ENCODE data around the gene CEP85. TPM values are rescaled to one million over a fixed set of nuclear protein-coding genes. Genes with fewer than 3 reads are reported as not detected.
A peak's percentile ranks its signal among the peaks of the same experiment; 100 is the strongest.

CEP85 gene
- total and polyA plus RNA-seq, 2 of the 13 experiments (the other 11 are each of a cell fraction or from before 2014, with no cell fraction given) = 16.1 to 26.7 TPM

- no peak for TF ChIP-seq REXO4 (CRISPR knock-in tag; IDR thresholded peaks at IDR 0.05; ENCODE audit: borderline replicate concordance)
Measured at GRCh38 chr1:26189331-26189730, 44.7 kb upstream of the CEP85 start (continued).

- intact Hi-C loops (cut with micrococcal nuclease; ENCODE audit: unreplicated experiment) (loop anchor here (1.0 kb wide), 1 partner anchor 44 kb away; the partner anchor contains the start of gene CEP85), in situ Hi-C loops (cut with HindIII; ENCODE audit: extremely low pct_ligation_motif_present, low pct_unique_long_range_greater_than_20kb) (no loop called here)
- H3K36me3 ChIP-seq (replicated peaks in 1 of 2; ENCODE audit: control insufficient read depth in 1 of 2, insufficient read depth in 2 of 2, low read length in 2 of 2) = 0 out of 5 replicates have a peak, but pooled peaks cover 0 to 2% of the 10 kb centered on the region in 2 experiments
- DNase-seq (ENCODE audit: low spot score) (no peak), FAIRE-seq (no peak), ATAC-seq (peak; percentile 34; the same call in 2 of the 3 replicates)
- H2AFZ ChIP-seq (ENCODE audit: low read length) = no peak overlapping the region
- H3K79me2 ChIP-seq (ENCODE audit: insufficient read depth, low read length) = no peaks in the 10 kb centered on the region
- no peak overlapping the region for H3K4me3 ChIP-seq (replicated peaks in 1 of 3; ENCODE audit: insufficient read depth in 1 of 3, low read depth in 2 of 3, low read length in 3 of 3)
- H3K9me3 ChIP-seq (ENCODE audit: low read length) = no peaks in the 10 kb centered on the region
- peaks cover 0 to 11% of the 10 kb centered on the region in 2 experiments; a peak in 2 of 5 replicates for H3K27me3 ChIP-seq (ENCODE audit: control insufficient read depth in 1 of 2, insufficient read depth in 2 of 2, low read length in 2 of 2)
- BruUV-seq (replicated peaks) = no TSS peak
- H3K4me2 ChIP-seq (ENCODE audit: low read depth, low read length) = no peak overlapping the region
- no peak overlapping the region for H3K9ac ChIP-seq (ENCODE audit: insufficient read depth, low read depth, low read length)
- H4K20me1 ChIP-seq (ENCODE audit: insufficient read depth, low read length) = no peaks in the 10 kb centered on the region
- POLR2A ChIA-PET = interaction anchor here (1.7 kb wide), 1 partner anchor 35 kb away, joined by 5 read pairs; no protein-coding TSS in a partner anchor
- 62% methylated on average over 6 of the region's 7 CpGs for WGBS (ENCODE audit: low lambda C conversion rate)
- H3K27ac ChIP-seq (ENCODE audit: extremely low read length, insufficient read depth, low read length) = no peak overlapping the region
- CTCF ChIA-PET (ENCODE audit: low intra/inter-chr PET ratio, low total read pairs) = interaction anchor here (0.6 to 1.3 kb wide), 2 partner anchors 23 to 132 kb away, joined by 3 read pairs; no protein-coding TSS in a partner anchor
- H3K4me1 ChIP-seq (ENCODE audit: insufficient read depth, low read length) = no peaks in the 10 kb centered on the region
- TF ChIP-seq ZNF451 (CRISPR knock-in tag; IDR thresholded peaks at IDR 0.05) = no peak
- TF ChIP-seq ZBED4 (CRISPR knock-in tag; IDR thresholded peaks at IDR 0.05; ENCODE audit: borderline replicate concordance) = no peak
- TF ChIP-seq ZNF788 (CRISPR knock-in tag; IDR thresholded peaks at IDR 0.05; ENCODE audit: borderline replicate concordance) = no peak
- TF ChIP-seq RNF219 (CRISPR knock-in tag; IDR thresholded peaks at IDR 0.05) = no peak
- no peak for TF ChIP-seq ARID4A (CRISPR knock-in tag; IDR thresholded peaks at IDR 0.05; ENCODE audit: borderline replicate concordance)
- TF ChIP-seq ZNF414 (CRISPR knock-in tag; IDR thresholded peaks at IDR 0.05) = no peak
- no peak for TF ChIP-seq NFATC3 (CRISPR knock-in tag; IDR thresholded peaks at IDR 0.05)
- TF ChIP-seq FOXA3 (CRISPR knock-in tag; IDR thresholded peaks at IDR 0.05) = no peak
- TF ChIP-seq ZNF501 (CRISPR knock-in tag; IDR thresholded peaks at IDR 0.05) = no peak
Measured at GRCh38 chr1:26189751-26190275, 44.2 kb upstream of the CEP85 start.

Measured in HepG2 (cell line).